ENCODE results near the gene APOD. TPM values are rescaled to one million over a fixed set of nuclear protein-coding genes. Genes with fewer than 3 reads are reported as not detected.

The APOD gene
- total RNA-seq, 2 experiments from 2014 or later: not detected

DNA sequence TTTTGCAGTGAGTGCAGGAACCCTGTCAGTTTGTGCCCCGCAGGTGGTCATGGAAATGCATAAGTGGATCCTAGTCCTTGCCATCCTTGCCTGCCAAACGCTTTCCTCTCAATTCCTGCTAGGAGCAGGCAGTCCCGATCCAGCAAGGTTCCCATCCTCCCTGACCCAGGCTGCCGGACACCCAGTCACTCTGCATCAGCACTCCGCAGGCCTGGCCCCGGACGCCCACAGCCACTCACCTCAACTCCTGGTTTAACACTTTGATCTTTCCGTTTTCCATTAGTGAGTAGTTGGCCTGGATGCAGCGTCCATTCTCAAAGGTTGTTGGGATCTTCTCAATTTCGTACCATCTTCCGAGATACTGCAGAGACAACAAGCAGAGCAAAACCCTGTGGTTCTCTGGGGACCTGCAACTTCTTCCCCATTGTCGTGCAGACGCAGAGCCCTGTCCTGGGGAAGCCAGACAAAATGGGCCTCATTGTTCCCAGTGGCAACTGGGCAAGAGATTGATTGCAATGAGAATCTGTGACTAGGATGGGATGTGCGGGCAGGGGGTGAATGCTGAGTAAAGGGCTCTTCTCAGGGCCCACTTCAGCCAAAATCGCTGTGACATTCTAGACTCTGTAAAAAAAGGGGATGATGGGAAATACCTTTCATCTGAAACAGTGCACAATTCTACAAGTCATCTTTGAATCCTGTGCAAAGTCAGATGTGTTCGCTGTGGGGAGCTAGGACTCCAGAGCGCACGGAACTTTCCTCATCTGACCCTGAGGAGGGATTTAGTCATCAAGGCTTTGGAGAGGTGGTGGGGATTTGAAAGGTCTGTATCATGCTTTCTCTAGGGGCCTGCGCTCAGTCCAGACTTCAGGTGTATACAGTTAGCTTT lies 9.9 kb downstream of the APOD start:
- Mint-ChIP-seq H3K36me3 (ENCODE audit: low read depth) (no peaks in the 10 kb centered on the region), H3K27ac (no peak overlapping the region)
- POLR2A ChIA-PET: interaction anchor here (1.0 kb wide), 1 partner anchor 23 kb away, joined by 3 read pairs; no protein-coding TSS in a partner anchor

GRCh38 chr3:195571361-195571760 lies 12.4 kb downstream of the APOD start:
- no peak for DNase-seq
- Mint-ChIP-seq H3K36me3 (ENCODE audit: low read depth) (no peaks in the 10 kb centered on the region), H3K4me1 (ENCODE audit: low read depth) (peaks cover 9% of the 10 kb centered on the region), H3K27ac (no peak overlapping the region), H3K9me3 (no peaks in the 10 kb centered on the region), H3K4me3 (no peak overlapping the region), H3K27me3 (peaks cover 4% of the 10 kb centered on the region)
- CTCF ChIA-PET: interaction anchor here (0.8 to 0.9 kb wide), 2 partner anchors 12 to 13 kb away, joined by 3 read pairs; partner anchors contain the start of gene APOD
- no peak for TF ChIP-seq CTCF (IDR thresholded peaks at IDR 0.05)
- no peak for ATAC-seq
- POLR2A ChIA-PET: no interaction called here
- intact Hi-C loops (cut with micrococcal nuclease): no loop called here

More for the DNA sequence above, 9.9 kb downstream of the APOD start:
- no peaks in the 10 kb centered on the region for H3K27me3 Mint-ChIP-seq
- TF ChIP-seq CTCF (IDR thresholded peaks at IDR 0.05): no peak
- intact Hi-C loops (cut with micrococcal nuclease): no loop called here
- peaks cover 6% of the 10 kb centered on the region for H3K4me1 Mint-ChIP-seq (ENCODE audit: low read depth)
- CTCF ChIA-PET: interaction anchor here (1.0 to 1.8 kb wide), 3 partner anchors 10 to 14 kb away, joined by 3 to 5 read pairs (median 3); partner anchors contain the start of gene APOD
- no peak for DNase-seq
- no peak for ATAC-seq
- no peak overlapping the region for H3K4me3 Mint-ChIP-seq
- H3K9me3 Mint-ChIP-seq: no peaks in the 10 kb centered on the region

- H3K27ac Mint-ChIP-seq: no peak overlapping the region
- peaks cover 4% of the 10 kb centered on the region for H3K27me3 Mint-ChIP-seq
- DNase-seq: no peak
- H3K4me3 Mint-ChIP-seq: no peak overlapping the region
- no peaks in the 10 kb centered on the region for H3K9me3 Mint-ChIP-seq
- peaks cover 9% of the 10 kb centered on the region for H3K4me1 Mint-ChIP-seq (ENCODE audit: low read depth)
- ATAC-seq: no peak
- TF ChIP-seq CTCF (IDR thresholded peaks at IDR 0.05): no peak
- POLR2A ChIA-PET: no interaction called here
- intact Hi-C loops (cut with micrococcal nuclease): no loop called here
- CTCF ChIA-PET: interaction anchor here (0.8 to 0.9 kb wide), 2 partner anchors 11 to 13 kb away, joined by 3 read pairs; partner anchors contain the start of gene APOD
- no peaks in the 10 kb centered on the region for H3K36me3 Mint-ChIP-seq (ENCODE audit: low read depth)
Measured at GRCh38 chr3:195570912-195571311, 12.8 kb downstream of the APOD start.

DNA sequence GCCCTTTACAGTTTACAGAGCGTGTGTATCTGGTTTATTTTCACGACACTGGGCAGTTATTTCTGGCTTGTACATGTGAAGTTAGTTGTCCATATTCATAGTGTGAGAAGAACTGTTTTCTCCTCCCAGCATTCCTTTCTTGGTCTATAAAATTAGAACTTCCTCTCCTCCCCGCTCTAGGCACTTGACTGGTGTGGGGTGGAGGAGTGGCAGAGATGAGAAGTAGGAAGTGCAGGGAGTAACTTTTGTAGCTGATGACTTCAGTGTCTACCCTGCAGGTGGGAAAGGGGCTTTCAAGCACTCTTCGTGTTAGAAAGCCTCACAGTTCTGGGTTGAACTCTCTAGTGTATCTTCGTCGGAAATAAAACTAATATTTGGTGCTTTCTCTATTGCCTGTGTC lies 13.4 kb downstream of the APOD start:
- ChIA-PET POLR2A (no interaction called here), CTCF (interaction anchor here (0.9 kb wide), 1 partner anchor 14 kb away, joined by 3 read pairs; the partner anchor contains the start of gene APOD)
- H3K9me3 Mint-ChIP-seq: no peaks in the 10 kb centered on the region
- H3K27ac Mint-ChIP-seq: no peak overlapping the region
- TF ChIP-seq CTCF (IDR thresholded peaks at IDR 0.05): no peak
- H3K36me3 Mint-ChIP-seq (ENCODE audit: low read depth): no peaks in the 10 kb centered on the region
- peaks cover 4% of the 10 kb centered on the region for H3K27me3 Mint-ChIP-seq
- DNase-seq (no peak), ATAC-seq (no peak)
- H3K4me1 Mint-ChIP-seq (ENCODE audit: low read depth): peaks cover 9% of the 10 kb centered on the region
- intact Hi-C loops (cut with micrococcal nuclease): no loop called here
- no peak overlapping the region for H3K4me3 Mint-ChIP-seq

DNA sequence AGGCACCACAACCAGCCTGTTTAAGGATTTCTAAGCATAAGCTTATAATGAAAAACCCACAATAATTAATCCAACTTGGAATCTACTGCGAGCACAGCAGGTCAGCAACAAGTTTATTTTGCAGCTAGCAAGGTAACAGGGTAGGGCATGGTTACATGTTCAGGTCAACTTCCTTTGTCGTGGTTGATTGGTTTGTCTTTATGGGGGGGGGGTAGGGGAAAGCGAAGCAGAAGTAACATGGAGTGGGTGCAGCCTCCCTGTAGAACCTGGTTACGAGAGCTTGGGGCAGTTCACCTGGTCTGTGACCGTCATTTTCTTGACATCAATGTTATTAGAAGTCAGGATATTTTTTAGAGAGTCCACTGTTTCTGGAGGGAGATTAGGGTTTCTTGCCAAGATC lies 15.1 kb downstream of the APOD start:
- intact Hi-C loops (cut with micrococcal nuclease): no loop called here
- CTCF ChIA-PET: no interaction called here
- no peak overlapping the region for H3K27ac Mint-ChIP-seq
- TF ChIP-seq CTCF (IDR thresholded peaks at IDR 0.05): no peak
- no peaks in the 10 kb centered on the region for H3K36me3 Mint-ChIP-seq (ENCODE audit: low read depth)
- H3K27me3 Mint-ChIP-seq: peaks cover 4% of the 10 kb centered on the region
- H3K9me3 Mint-ChIP-seq: no peaks in the 10 kb centered on the region
- POLR2A ChIA-PET: interaction anchor here (0.8 kb wide), 1 partner anchor 12 kb away, joined by 3 read pairs; no protein-coding TSS in a partner anchor
- no peak overlapping the region for H3K4me3 Mint-ChIP-seq
- H3K4me1 Mint-ChIP-seq (ENCODE audit: low read depth): peaks cover 9% of the 10 kb centered on the region
- ATAC-seq (no peak), DNase-seq (no peak)

Data from activated CD8-positive, alpha-beta T cell treated with anti-CD3 and anti-CD28 coated beads for 36 hours (primary cell).